C1 segment of cervical spinal cord (tissue), 14 donors: ENCODE data around the gene ZKSCAN3.
A peak's percentile ranks its signal among the peaks of the same experiment; 100 is the strongest.
"Not testable (repeated sequence)": the region's sequence is repeated elsewhere in the genome, so short reads cannot be mapped to it uniquely, and the experiment has no call there.

Experiments used
- DNase-seq, 14 donors: peaks; one replicate each; lab custom pipeline; 2025; lab: John Stamatoyannopoulos, UW

The ZKSCAN3 gene

GRCh38 chr6:28343898-28344677 lies 5.7 kb upstream of the ZKSCAN3 start:
- DNase-seq: no peak

GRCh38 chr6:28345201-28345600 lies 4.5 kb upstream of the ZKSCAN3 start:
- no peak for DNase-seq

GRCh38 chr6:28347119-28347518 lies 2.6 kb upstream of the ZKSCAN3 start:
- DNase-seq: no peak

GRCh38 chr6:28349344-28349891 lies 329 bp upstream of the ZKSCAN3 start:
- DNase-seq: no peak

- no peak for DNase-seq
Observed at GRCh38 chr6:28351087-28351486, 1.3 kb downstream of the ZKSCAN3 start.

- DNase-seq: no peak
Observed at GRCh38 chr6:28351493-28351925, 1.8 kb downstream of the ZKSCAN3 start.

GRCh38 chr6:28353356-28353755 lies 3.6 kb downstream of the ZKSCAN3 start:
- no peak for DNase-seq

GRCh38 chr6:28353981-28354676 lies 4.4 kb downstream of the ZKSCAN3 start:
- peak in 5 of 14 donors; percentile 1 to 65 (median 10) for DNase-seq

GRCh38 chr6:28354688-28355554 lies 5.2 kb downstream of the ZKSCAN3 start:
- no peak for DNase-seq

- DNase-seq: peak in 12 of 14 donors; percentile 40 to 90 (median 68)
Observed at GRCh38 chr6:28355743-28356665, 6.3 kb downstream of the ZKSCAN3 start.

GRCh38 chr6:28356666-28357020 lies 6.9 kb downstream of the ZKSCAN3 start:
- no peak for DNase-seq

GRCh38 chr6:28357036-28357435 lies 7.3 kb downstream of the ZKSCAN3 start:
- DNase-seq: peak in 1 of 14 donors; percentile 43

GRCh38 chr6:28359562-28359961 lies 9.8 kb downstream of the ZKSCAN3 start:
- not testable (repeated sequence) for DNase-seq

GRCh38 chr6:28360961-28361360 lies 11.2 kb downstream of the ZKSCAN3 start:
- no peak for DNase-seq

GRCh38 chr6:28365590-28365989 lies 15.8 kb downstream of the ZKSCAN3 start:
- DNase-seq: not testable (repeated sequence)

- no peak for DNase-seq
Observed at GRCh38 chr6:28368522-28368921, 18.8 kb downstream of the ZKSCAN3 start.

GRCh38 chr6:28369463-28369862 lies 19.7 kb downstream of the ZKSCAN3 start:
- DNase-seq: no peak

- DNase-seq: no peak
Observed at GRCh38 chr6:28370440-28370839, 20.7 kb downstream of the ZKSCAN3 start.

GRCh38 chr6:28371280-28371679 lies 21.5 kb downstream of the ZKSCAN3 start:
- DNase-seq: no peak

- DNase-seq: no peak
Observed at GRCh38 chr6:28371706-28372451, 22.1 kb downstream of the ZKSCAN3 start.
